GM12878 (cell line): ENCODE results near the gene FGFR2.
"Not testable (repeated sequence)": the region's sequence is repeated elsewhere in the genome, so short reads cannot be mapped to it uniquely, and the experiment has no call there.

ENCODE experiments used
- CTCF ChIP-seq, 3 experiments: IDR thresholded peaks in 2 of 3; conservative IDR thresholded peaks in 1 of 3; 2 replicates each; pipeline ENCODE4 v1.5.1; 2011; ENCODE audit warnings: low read depth in 3 of 3, low read length in 3 of 3, mild to moderate bottlenecking in 3 of 3, control low read depth in 2 of 3, moderate library complexity in 2 of 3, inconsistent platforms in 1 of 3, mixed read lengths in 1 of 3; ENCODE audit not compliant: control insufficient read depth in 2 of 3, insufficient read depth in 1 of 3; ENCODE audit errors: extremely low read depth in 1 of 3
- MTA3 ChIP-seq: IDR thresholded peaks from 2 replicates; pipeline ENCODE4 v1.6.1; 2012; ENCODE audit warnings: low read length, inconsistent platforms, borderline replicate concordance
- PAX5 ChIP-seq: IDR thresholded peaks from 2 replicates; pipeline ENCODE4 v1.6.1; 2011; ENCODE audit warnings: low read depth, low read length, borderline replicate concordance
- POLR2AphosphoS5 ChIP-seq: IDR thresholded peaks from 2 replicates; pipeline ENCODE4 v1.6.1; 2011; ENCODE audit warnings: mild to moderate bottlenecking, low read length, inconsistent platforms
- RCOR1 ChIP-seq: conservative IDR thresholded peaks from 2 replicates; pipeline ENCODE4 v1.6.1; 2012; ENCODE audit warnings: low read depth, low read length, improper control_type of control experiment
- RFX5 ChIP-seq: IDR thresholded peaks from 2 replicates; pipeline ENCODE4 v1.6.1; 2011; ENCODE audit warnings: low read depth, low read length, improper control_type of control experiment

GRCh38 chr10:121520526-121520925, 77.7 kb downstream of the FGFR2 start:
- not testable (repeated sequence) for TF ChIP-seq RFX5; MTA3; CTCF (IDR thresholded peaks at IDR 0.05 in 2 of 3, conservative IDR thresholded peaks at IDR 0.05 in 1 of 3; ENCODE audit: control insufficient read depth in 2 of 3, extremely low read depth in 1 of 3, insufficient read depth in 1 of 3, low read depth in 3 of 3, low read length in 3 of 3); RCOR1; POLR2AphosphoS5; PAX5
